Measurements from ENCODE around the gene GRIP2.

Gene GRIP2

DNA sequence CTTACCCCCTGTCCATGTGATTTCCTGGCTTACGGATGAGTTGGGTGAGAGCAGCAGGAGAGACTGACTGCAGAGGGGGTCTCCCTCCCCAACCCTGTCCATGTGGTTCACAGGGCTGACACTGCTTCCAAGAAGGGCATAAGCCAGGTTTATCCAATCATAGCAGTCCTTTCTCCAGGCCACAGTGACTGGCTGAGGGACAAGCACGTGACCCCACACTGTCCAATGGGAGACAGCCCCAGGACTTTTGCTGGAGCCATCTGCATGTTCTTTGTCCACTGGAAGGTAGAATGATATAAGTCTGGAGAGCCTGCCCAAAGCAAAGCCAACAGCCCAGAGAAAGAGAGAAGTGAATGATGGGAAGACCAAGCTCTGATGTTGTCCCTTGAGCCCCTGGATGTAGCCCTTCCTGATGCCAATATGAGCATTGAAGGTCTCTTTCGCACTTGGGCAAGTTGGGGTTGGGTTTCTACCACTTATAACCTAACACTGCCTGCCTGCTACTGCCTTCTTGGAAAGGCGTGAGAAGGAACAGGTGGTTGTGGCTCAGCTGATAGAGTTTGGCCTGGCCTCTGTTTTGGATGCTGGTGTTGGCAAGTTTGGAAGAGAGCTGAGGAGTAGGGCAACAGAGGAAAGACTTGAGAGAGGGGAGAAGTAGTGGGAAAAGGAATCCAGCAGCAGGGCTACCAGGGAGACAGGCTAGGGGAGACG, 41.3 kb upstream of the GRIP2 start:
- H3K4me3 ChIP-seq (ENCODE audit: low read depth, low read length) = no peak overlapping the region
- DNase-seq (ENCODE audit: low read depth) = no peak
- no peak for TF ChIP-seq MYC (IDR thresholded peaks at IDR 0.05; ENCODE audit: low read depth, low read length)

DNA sequence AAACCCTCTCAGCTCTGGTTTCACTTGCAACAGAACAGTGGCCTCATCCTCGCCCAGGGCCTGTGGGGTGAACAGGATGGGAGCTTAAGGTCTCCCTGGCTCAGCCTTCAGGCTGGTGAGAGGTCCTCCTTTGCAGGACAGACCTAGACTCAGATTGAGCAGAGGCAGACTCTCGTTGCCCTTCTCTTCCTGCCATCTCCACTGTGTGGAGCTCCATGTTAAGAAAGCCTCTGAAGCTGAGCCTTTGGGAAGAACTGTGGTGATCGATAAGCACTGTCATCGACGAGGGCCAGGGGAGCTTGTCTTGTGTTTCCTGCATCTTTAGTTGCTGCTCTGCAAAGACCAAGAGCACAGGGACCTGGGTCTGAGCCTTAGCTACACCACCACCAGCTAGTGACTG, 37.8 kb upstream of the GRIP2 start:
- TF ChIP-seq MYC (IDR thresholded peaks at IDR 0.05; ENCODE audit: low read depth, low read length) (no peak), POLR2A (IDR thresholded peaks at IDR 0.05; ENCODE audit: extremely low read depth, insufficient read length) (no peak)
- TF ChIP-seq, protein P1, sequence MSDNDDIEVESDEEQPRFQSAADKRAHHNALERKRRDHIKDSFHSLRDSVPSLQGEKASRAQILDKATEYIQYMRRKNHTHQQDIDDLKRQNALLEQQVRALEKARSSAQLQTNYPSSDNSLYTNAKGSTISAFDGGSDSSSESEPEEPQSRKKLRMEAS (IDR thresholded peaks at IDR 0.05; ENCODE audit: low read depth, low read length) = no peak
- TF ChIP-seq, protein P2, sequence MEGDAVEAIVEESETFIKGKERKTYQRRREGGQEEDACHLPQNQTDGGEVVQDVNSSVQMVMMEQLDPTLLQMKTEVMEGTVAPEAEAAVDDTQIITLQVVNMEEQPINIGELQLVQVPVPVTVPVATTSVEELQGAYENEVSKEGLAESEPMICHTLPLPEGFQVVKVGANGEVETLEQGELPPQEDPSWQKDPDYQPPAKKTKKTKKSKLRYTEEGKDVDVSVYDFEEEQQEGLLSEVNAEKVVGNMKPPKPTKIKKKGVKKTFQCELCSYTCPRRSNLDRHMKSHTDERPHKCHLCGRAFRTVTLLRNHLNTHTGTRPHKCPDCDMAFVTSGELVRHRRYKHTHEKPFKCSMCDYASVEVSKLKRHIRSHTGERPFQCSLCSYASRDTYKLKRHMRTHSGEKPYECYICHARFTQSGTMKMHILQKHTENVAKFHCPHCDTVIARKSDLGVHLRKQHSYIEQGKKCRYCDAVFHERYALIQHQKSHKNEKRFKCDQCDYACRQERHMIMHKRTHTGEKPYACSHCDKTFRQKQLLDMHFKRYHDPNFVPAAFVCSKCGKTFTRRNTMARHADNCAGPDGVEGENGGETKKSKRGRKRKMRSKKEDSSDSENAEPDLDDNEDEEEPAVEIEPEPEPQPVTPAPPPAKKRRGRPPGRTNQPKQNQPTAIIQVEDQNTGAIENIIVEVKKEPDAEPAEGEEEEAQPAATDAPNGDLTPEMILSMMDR (IDR thresholded peaks at IDR 0.05; ENCODE audit: low read depth, low read length) = no peak

DNA sequence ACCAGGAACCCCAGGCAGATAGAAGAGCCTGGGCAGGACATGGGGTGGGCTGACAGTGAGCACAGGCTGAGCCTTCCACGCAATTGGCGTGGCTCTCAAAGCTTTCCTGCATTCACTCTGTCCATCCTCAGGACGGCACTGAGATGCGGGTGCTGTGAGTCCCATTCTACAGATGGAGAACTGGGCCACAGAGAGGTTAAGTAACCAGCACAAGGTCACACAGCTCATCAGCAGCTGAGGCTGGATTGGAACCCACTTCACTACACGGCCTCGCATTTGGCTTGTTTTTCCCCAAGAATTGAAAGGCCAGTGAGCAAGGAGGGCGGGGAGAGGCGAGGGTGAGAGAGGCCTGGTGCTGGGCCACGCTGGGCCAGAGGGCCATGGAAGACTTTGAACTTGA, 36.0 kb upstream of the GRIP2 start:
- no peak overlapping the region for H3K4me3 ChIP-seq (ENCODE audit: low read depth, low read length)
- DNase-seq (ENCODE audit: low read depth) = no peak
- TF ChIP-seq, protein P1 (IDR thresholded peaks at IDR 0.05; ENCODE audit: low read depth, low read length) = no peak
- no peak for TF ChIP-seq MYC (IDR thresholded peaks at IDR 0.05; ENCODE audit: low read depth, low read length)
- no peak for TF ChIP-seq POLR2A (IDR thresholded peaks at IDR 0.05; ENCODE audit: extremely low read depth, insufficient read length)
- TF ChIP-seq, protein P2 (IDR thresholded peaks at IDR 0.05; ENCODE audit: low read depth, low read length) = no peak

More for the DNA sequence above, 37.8 kb upstream of the GRIP2 start:
- no peak overlapping the region for H3K4me3 ChIP-seq (ENCODE audit: low read depth, low read length)
- peak; percentile 21 for DNase-seq (ENCODE audit: low read depth)

DNA sequence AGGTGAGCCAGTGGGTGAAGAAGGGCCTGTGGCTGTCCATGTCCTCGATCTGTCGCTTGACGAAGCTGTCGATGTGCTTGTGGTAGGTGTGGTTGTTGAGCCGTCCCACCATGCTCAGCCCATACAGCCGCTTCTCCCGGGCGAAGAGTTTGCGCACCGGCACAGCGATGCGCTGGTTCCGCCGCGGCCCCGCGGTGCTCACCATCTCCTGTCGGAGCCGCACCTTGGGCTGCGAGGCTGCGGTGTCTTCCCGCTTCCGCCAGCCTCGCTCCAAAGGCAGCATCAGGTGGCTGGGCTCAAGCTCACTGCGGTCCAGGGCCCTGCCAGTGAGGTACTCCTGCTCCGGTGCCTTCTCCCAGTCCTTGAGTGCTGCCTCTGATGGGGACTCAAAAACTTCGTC, 34.0 kb upstream of the GRIP2 start:
- no peak overlapping the region for H3K4me3 ChIP-seq (ENCODE audit: low read depth, low read length)
- DNase-seq (ENCODE audit: low read depth) = no peak
- TF ChIP-seq MYC (IDR thresholded peaks at IDR 0.05; ENCODE audit: low read depth, low read length) (no peak), POLR2A (IDR thresholded peaks at IDR 0.05; ENCODE audit: extremely low read depth, insufficient read length) (no peak)
- TF ChIP-seq, protein P2 (IDR thresholded peaks at IDR 0.05; ENCODE audit: low read depth, low read length) = no peak
- TF ChIP-seq, protein P1 (IDR thresholded peaks at IDR 0.05; ENCODE audit: low read depth, low read length) = no peak

DNA sequence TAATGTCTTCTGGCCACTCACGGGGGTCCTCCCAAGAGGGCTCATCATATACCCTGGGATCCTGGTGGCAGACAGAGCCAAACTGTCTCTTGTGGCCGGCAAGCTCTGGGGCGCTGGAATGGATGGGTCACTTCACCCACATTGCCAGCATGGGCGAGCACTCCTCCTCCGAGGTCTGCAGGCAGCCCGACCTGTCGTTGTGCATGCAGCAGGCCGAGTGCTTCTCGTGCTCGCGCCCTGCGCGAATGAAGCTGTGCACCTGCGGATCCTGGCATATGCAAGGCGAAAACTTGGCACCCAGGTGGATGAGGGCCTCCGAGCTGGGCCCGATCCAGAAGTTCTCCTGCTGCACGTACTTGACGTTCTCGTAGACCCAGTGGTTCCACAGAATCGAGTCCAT, 33.6 kb upstream of the GRIP2 start:
- no peak for DNase-seq (ENCODE audit: low read depth)
- no peak overlapping the region for H3K4me3 ChIP-seq (ENCODE audit: low read depth, low read length)
- TF ChIP-seq, protein P1 (IDR thresholded peaks at IDR 0.05; ENCODE audit: low read depth, low read length) = no peak
- TF ChIP-seq, protein P2 (IDR thresholded peaks at IDR 0.05; ENCODE audit: low read depth, low read length) = no peak
- TF ChIP-seq POLR2A (IDR thresholded peaks at IDR 0.05; ENCODE audit: extremely low read depth, insufficient read length) (no peak), MYC (IDR thresholded peaks at IDR 0.05; ENCODE audit: low read depth, low read length) (no peak)

DNA sequence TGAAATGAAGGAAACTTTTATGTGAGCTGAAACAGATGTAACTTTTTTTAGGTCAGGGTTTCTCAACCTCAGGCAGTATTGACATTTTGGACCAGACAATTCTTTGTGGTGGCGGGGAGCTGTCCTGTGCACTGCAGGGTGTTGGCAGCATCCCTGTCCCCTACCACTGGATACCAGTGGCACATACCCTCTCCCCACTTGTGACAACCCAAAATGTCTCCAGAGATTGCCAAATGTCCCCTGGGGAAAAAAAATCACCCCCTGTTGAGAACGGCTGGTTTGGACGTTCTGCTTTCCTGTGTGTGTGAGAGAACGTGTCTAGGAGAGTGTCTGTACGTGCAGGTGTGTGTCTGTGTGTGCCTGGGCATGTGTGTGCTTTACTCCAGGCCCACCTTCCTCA, 30.7 kb upstream of the GRIP2 start:
- DNase-seq (ENCODE audit: low read depth) = peak; percentile 73
- no peak overlapping the region for H3K4me3 ChIP-seq (ENCODE audit: low read depth, low read length)
- TF ChIP-seq, protein P2 (IDR thresholded peaks at IDR 0.05; ENCODE audit: low read depth, low read length) = no peak
- no peak for TF ChIP-seq POLR2A (IDR thresholded peaks at IDR 0.05; ENCODE audit: extremely low read depth, insufficient read length)
- TF ChIP-seq MYC (IDR thresholded peaks at IDR 0.05; ENCODE audit: low read depth, low read length) = no peak
- TF ChIP-seq, protein P1 (IDR thresholded peaks at IDR 0.05; ENCODE audit: low read depth, low read length) = no peak
